ENCODE results near the gene TAS2R40.

The TAS2R40 gene

DNA sequence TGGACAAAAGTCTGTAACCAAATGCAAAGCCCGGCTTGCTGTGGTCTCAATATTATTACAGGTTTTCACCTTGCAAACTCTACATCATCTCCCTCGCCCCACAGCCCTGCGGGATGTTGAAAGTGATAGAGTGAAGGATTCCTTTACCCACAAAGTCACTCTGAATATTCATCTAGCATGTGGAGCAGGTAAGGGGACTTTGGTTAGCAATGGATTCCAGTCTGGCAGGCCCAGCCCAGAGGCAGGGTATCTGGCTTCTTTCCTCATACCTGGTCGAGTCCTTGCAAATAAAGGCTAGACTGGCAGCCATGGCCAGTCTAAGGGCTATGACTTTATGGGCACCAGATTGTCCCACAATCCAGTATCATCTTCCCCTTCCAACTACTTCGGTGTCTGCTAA, 3.2 kb downstream of the TAS2R40 start:
- TF ChIP-seq, protein P1, sequence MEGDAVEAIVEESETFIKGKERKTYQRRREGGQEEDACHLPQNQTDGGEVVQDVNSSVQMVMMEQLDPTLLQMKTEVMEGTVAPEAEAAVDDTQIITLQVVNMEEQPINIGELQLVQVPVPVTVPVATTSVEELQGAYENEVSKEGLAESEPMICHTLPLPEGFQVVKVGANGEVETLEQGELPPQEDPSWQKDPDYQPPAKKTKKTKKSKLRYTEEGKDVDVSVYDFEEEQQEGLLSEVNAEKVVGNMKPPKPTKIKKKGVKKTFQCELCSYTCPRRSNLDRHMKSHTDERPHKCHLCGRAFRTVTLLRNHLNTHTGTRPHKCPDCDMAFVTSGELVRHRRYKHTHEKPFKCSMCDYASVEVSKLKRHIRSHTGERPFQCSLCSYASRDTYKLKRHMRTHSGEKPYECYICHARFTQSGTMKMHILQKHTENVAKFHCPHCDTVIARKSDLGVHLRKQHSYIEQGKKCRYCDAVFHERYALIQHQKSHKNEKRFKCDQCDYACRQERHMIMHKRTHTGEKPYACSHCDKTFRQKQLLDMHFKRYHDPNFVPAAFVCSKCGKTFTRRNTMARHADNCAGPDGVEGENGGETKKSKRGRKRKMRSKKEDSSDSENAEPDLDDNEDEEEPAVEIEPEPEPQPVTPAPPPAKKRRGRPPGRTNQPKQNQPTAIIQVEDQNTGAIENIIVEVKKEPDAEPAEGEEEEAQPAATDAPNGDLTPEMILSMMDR (IDR thresholded peaks at IDR 0.05), result no peak
- no peak for TF ChIP-seq ZFX (IDR thresholded peaks at IDR 0.05; ENCODE audit: borderline replicate concordance)
- H3K27ac ChIP-seq, result no peak overlapping the region

DNA sequence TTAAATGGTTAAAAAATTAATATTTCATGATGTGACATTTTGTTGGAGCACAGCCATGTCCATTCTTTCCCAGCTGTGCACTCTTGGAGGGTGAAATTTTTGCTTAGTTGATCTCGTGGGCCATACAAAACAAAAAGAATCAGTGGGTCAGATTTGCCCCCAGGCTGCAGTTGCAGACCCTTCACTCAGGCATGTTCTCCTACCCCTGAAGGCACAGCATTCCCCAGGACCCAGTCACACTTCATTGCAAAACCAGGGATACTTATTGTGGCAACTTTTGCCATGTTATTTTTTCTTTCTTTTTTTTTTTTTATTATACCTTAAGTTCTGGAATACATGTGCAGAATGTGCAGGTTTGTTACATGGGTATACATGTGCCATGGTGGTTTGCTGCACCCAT, 6.0 kb downstream of the TAS2R40 start:
- TF ChIP-seq, protein P1 (IDR thresholded peaks at IDR 0.05), result no peak
- no peak for TF ChIP-seq ZFX (IDR thresholded peaks at IDR 0.05; ENCODE audit: borderline replicate concordance)

DNA sequence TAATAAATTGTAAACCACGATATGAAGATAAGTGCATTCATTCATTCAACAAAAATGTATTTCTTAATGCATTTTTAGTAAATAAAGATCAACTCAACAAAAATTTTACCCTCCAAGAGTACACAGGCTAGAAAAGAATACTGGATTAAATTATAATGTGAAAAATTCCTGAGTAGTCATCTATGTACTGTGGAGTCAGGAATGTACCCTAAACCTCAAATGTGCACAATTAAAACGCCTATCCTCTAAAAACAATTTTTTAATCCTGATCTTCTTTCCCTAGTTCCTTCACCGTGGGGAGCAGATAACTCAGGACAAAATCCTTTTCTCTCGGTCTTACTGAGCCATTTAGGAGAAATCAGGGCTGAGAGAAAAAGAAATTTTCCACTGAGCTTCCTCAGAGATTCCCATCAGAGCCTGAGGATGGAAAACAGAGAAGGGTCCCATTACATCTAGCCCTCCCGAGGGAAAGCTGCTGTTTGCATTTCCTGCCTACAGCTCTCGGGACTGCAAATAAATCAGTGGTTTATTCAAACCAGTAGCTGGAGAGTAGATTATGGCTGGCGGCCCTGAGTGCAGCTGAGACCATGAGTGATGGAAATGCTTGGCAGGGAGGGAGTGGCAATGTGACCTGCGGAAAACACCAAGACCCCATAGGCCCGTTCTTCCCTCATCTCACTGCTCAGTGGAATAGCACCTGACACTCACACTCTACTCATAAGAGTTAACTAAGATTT, 7.4 kb downstream of the TAS2R40 start:
- TF ChIP-seq, protein P1 (IDR thresholded peaks at IDR 0.05), result no peak
- no peak for TF ChIP-seq ZFX (IDR thresholded peaks at IDR 0.05; ENCODE audit: borderline replicate concordance)

More for the DNA sequence above, 6.0 kb downstream of the TAS2R40 start:
- H3K27ac ChIP-seq, result no peak overlapping the region

DNA sequence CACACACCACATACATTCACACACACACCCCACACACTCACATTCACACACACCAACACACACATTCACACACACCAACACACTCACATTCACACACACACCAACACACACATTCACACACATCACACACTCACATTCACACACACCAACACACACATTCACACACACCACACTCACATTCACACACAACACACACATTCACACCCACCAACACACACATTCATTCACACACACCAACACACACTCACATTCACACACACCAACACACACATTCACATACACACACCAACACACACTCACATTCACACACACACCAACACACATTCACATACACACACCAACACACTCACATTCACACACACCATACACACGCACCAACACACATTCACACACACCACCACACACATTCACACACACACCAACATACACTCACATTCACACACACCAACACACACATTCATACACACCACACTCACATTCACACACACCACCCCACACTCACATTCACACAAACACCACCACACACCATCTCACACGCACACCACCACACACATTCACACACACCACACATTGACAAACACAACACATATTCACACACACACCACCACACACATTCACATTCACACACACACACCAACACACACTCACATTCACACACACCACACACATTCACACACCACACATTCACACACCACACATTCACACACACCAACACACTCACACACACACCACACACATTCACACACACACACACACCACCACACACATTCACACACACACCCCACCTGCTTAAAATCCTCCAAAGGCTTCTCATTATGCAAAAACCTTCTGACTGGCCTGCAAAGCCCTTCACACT, 9.0 kb downstream of the TAS2R40 start:
- H3K27ac ChIP-seq, result no peak overlapping the region
- no peak for TF ChIP-seq ZFX (IDR thresholded peaks at IDR 0.05; ENCODE audit: borderline replicate concordance)
- TF ChIP-seq, protein P1 (IDR thresholded peaks at IDR 0.05), result no peak

More for the DNA sequence above, 7.4 kb downstream of the TAS2R40 start:
- H3K27ac ChIP-seq, result no peak overlapping the region

DNA sequence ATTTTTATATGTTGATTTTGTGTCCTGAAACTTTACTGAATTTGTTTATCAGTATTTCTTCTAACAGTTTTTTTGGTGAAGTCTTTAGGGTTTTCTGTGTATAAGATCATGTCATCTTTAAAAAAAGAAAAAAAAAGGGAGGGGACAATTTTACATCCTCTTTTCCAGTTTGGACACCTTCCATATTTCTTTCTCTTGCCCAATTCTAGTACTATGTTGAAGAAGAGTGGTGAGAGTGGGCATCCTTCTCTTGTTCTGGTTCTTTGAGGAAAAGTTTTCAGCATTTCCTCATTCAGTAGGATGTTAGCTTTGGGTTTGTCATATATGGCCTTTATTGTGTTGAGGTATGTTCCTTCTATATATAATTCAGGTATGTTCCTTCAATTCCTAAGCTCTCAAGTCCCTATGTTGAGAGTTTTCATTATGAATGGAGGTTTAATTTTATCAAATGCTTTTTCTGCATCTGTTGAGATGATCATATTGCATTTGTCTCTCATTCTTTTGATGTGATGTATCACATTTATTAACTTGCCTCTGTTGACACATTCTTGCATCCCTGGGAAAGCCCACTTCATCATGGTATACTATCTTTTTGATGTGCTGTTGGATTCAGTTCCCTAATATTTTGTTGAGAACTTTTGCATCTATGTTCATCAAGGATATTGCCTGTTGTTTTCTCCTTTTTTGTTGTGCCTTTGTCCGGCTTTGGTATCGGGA, 12.1 kb downstream of the TAS2R40 start:
- H3K27ac ChIP-seq, result no peak overlapping the region
- TF ChIP-seq, protein P1 (IDR thresholded peaks at IDR 0.05), result no peak
- TF ChIP-seq ZFX (IDR thresholded peaks at IDR 0.05; ENCODE audit: borderline replicate concordance), result no peak

DNA sequence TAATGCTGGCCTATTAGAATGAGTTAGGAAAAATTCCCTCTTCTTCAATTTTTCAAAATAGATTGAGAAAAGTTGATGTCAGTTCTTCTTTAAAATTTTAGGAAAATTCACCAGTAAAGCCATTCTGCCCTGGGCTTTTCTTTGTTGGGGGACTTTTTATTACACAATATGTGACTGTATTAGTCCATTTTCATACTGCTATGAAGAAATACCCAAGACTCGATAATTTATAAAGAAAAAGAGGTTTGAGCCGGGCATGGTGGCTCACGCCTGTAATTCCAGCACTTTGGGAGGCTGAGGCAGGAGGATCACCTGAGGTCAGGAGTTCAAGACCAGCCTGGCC, 12.7 kb downstream of the TAS2R40 start:
- H3K27ac ChIP-seq, result no peak overlapping the region
- TF ChIP-seq, protein P1 (IDR thresholded peaks at IDR 0.05), result no peak
- TF ChIP-seq ZFX (IDR thresholded peaks at IDR 0.05; ENCODE audit: borderline replicate concordance), result no peak

Data from 22Rv1 (cell line).